H1 (cell line): ENCODE measurements around the gene CLDN7. TPM values are rescaled to one million over a fixed set of nuclear protein-coding genes. Genes with fewer than 3 reads are reported as not detected.

ENCODE experiments used
- CHD7 ChIP-seq: fragments of 300-600 bp; sonication (generic); IDR thresholded peaks from 2 replicates; pipeline ENCODE4 v1.7.1; 2012; ENCODE audit warnings: low read length, moderate library complexity, mild to moderate bottlenecking, inconsistent platforms; ENCODE audit not compliant: insufficient replicate concordance
- KDM1A ChIP-seq: fragments of 200-600, 300-600 bp; sonication (generic); IDR thresholded peaks from 2 replicates; pipeline ENCODE4 v1.7.1; 2016; ENCODE audit warnings: mild to moderate bottlenecking, low read length, borderline replicate concordance
- KDM5A ChIP-seq: fragments of 200-600 bp; IDR thresholded peaks from 2 replicates; pipeline ENCODE4 v1.7.1; 2012; ENCODE audit warnings: mild to moderate bottlenecking, low read length, inconsistent platforms, mixed read lengths
- NRF1 ChIP-seq: IDR thresholded peaks from 2 replicates; pipeline ENCODE4 v1.6.1; 2011; ENCODE audit warnings: mild to moderate bottlenecking, low read depth, low read length, improper control_type of control experiment
- RBBP5 ChIP-seq: IDR thresholded peaks from 2 replicates; pipeline ENCODE4 v1.7.1; 2012; ENCODE audit warnings: low read depth, mild to moderate bottlenecking, inconsistent platforms, low read length, moderate library complexity, borderline replicate concordance
- polyA plus RNA-seq, 7 experiments: library from polyadenylated mRNA; depleted of rRNA in 3 of 7; stranded (reverse) in 5 of 7; unstranded in 2 of 7; fragments of >200 nt in 5 of 7; fragments of 200-250 nt in 2 of 7; gene quantifications; 1 replicate in 5 of 7; 2 replicates in 1 of 7; 4 replicates in 1 of 7; pipeline versions ENCODE4 v1.2.1 to v1.2.3, GENCODE V29; 2011 to 2013; ENCODE audit warnings: missing spikeins in 2 of 7, mixed read lengths in 2 of 7
- total RNA-seq: library from RNA; stranded (reverse); fragmentation: NEBNext Ultra II Directional; extraction: Animal tissue kit (Norgen Biotek cat#: 25700); gene quantifications from 2 replicates; pipeline ENCODE4 v1.2.1, GENCODE V29; 2021
- TF ChIP-seq, protein P1 (sequence below): IDR thresholded peaks from 2 replicates; pipeline ENCODE4 v1.6.1; 2012; ENCODE audit warnings: low read length, inconsistent platforms

The CLDN7 gene
- total and polyA plus RNA-seq, 2 of the 8 experiments (the other 6 are each of a cell fraction or from before 2014, with no cell fraction given), result 118 to 119 TPM

DNA sequence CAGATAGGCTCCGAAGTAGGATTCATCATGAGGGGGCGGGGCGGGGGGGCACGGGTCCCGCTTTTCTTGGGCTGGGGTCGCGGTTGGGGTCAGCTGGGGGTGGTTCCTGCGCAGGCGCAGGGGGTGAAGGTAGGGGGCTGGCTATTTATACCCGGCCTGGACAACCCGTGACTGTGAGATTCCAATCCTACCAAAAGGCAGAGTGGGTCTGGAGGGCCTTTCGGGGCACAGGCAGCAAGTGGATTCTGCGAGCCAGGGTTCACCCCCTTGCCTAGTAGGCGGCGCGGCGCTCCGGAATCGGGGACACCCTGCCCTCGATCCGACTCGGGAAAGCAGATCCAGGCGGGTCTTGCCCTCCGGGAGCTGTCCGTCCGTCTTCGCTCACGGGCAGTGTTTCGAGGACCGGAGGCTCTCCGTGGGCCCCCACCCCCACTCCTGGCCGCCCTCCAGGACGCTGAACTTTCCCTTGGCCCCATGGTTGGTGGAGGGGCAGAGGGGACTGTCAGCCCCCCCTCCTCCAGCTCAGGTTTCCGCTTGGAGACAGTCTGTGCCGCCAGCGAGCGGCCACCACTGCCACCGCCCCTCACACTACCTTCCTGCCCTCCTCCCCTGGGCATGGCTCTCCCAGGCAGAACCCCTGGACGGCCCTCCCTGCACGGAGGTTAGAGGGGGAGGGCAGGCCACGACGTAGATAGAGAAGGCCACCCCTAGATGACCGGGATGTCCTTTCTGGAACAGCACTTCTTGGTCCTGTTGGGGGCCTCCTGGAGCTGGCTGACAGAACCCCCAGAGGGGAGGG, 19.9 kb upstream of the CLDN7 start (continued):
- TF ChIP-seq KDM1A (no peak), KDM5A (no peak), CHD7 (no peak), NRF1 (peak; percentile 53), RBBP5 (0 out of 2 replicates have a peak, but pooled peaks have one; percentile 37)
- TF ChIP-seq, protein P1, sequence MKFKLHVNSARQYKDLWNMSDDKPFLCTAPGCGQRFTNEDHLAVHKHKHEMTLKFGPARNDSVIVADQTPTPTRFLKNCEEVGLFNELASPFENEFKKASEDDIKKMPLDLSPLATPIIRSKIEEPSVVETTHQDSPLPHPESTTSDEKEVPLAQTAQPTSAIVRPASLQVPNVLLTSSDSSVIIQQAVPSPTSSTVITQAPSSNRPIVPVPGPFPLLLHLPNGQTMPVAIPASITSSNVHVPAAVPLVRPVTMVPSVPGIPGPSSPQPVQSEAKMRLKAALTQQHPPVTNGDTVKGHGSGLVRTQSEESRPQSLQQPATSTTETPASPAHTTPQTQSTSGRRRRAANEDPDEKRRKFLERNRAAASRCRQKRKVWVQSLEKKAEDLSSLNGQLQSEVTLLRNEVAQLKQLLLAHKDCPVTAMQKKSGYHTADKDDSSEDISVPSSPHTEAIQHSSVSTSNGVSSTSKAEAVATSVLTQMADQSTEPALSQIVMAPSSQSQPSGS, result no peak
